NCI-H2196 (cell line): ENCODE measurements around the gene INSIG1.

Experiments used
- DNase-seq: peaks from one replicate; lab custom pipeline; 2025; ENCODE audit not compliant: unreplicated experiment; lab: John Stamatoyannopoulos, UW

Gene INSIG1

DNA sequence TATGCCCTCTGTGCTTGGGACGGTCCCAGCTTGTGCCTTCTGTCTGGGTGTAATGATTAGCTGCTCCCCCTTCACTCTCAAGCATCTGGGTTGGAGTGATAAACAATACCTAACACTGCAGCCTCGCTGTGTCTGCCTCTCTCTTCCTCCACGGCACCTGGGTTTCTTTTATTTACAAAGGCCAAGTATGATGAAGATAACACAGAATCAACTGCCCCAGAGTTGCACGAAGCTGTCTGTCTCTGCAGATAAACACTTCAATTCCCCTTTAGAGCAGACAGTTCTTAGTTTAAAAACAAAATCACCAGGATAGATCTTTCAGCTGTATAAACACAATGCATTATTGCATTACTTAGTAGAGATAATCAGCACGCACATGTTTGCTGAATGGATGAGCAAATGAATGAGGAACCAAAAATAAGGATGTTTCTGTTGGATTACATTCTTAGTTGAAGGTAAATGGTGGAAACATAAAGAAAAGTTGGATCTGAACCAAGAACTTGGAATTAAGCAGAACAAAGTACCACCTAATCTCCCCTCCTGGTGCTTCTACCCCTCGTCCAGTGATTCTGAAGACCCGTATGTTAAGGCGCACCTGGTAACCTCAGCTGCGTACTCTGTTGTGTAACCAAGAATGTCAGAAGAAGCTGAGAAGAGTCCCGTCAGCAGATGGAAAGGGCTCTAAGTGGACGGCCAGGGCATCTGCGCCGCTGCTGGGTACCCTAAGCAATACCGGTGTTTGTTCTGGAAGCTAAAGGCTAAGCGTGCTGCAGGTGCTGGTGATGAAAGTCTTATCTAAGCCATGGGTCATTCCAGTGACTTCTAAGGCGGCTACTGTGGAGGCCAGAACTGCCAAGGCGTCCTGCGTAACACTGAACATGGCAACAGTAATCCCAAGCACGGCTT, 26.6 kb downstream of the INSIG1 start:
- no peak for DNase-seq

DNA sequence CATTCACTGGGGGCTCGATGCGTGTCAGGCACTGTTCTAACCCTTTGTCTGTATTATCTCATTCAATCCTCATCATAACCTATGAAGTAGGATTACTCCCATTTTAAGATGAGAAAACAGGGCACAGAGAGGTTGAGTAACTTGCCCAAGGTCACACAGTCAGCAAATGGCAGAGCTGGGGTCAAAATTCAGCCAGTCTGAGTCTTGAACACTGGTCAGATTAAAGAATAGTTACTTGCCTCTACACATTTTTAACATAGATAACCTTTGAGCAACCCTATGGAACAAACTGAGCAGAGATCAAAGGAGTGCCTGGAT, 27.2 kb downstream of the INSIG1 start:
- DNase-seq: no peak

DNA sequence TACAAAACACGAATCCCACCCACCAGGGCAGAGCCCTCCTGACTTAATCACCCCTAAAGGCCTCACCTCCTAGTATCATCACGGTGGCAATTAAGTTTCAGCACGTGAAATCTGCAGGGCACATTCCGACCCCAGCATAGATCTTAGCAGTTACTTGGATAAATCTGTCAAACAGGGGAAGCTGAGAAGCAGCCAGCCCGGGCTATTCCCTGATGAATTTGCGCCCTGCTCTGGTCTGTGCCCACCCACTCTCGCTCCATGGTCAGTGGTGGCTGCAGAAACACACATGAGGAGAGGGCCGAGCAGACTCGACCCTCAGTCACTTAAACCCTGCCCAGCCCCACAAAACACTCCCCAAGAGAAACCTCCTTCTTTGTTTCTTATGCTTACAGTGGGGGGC, 28.7 kb downstream of the INSIG1 start:
- DNase-seq: no peak

DNA sequence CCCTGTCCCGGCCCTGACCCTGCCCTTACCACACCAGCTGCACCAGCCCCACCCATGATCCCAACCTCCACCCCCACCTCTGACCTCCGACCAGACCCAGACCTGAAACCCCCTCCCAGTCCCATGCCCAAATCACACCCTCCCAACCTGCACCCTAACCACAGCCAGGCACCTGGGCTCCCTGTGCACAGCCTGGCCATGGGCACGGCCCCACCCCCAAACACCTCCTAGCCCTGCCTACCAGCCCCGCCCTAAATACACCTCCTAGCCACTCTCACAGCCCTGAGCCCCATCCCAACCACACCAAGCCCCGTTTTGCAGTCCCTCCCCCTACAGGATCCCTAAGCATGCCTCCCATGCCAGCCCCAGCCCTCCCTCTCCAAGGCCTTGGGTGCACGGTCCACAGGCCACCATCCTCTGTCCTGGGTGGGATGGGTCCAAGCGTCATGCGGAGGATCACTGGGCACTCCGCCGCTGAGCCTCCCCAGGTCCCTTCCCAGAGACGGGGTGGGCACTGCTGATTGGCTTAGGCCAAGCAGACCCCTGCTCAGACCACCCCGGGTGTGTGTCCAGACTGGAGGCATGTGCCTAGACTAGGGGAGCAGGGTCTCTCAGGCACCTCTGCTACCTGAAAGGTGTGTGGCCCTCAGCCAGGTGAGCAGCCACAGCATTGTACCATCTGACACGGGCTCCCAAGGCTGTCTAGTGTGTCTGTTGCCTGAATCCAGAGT, 30.1 kb downstream of the INSIG1 start:
- DNase-seq: no peak

DNA sequence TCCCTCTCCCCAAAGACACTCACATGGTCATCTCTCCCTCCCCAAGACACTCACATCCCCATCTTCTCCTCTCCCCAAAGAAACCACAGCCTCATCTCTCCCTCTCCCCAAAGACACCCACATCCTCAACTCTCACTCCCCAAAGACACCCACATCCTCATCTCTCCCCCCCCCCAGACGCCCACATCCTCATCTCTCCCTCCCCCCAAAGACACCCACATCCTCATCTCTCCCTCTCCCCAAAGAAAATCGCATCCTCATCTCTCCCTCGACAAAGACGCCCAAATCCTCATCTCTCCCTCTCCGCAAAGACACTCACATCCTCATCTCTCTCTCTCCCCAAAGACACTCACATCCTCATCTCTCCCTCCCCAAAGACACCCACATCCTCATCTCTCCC, 31.5 kb downstream of the INSIG1 start:
- no peak for DNase-seq

DNA sequence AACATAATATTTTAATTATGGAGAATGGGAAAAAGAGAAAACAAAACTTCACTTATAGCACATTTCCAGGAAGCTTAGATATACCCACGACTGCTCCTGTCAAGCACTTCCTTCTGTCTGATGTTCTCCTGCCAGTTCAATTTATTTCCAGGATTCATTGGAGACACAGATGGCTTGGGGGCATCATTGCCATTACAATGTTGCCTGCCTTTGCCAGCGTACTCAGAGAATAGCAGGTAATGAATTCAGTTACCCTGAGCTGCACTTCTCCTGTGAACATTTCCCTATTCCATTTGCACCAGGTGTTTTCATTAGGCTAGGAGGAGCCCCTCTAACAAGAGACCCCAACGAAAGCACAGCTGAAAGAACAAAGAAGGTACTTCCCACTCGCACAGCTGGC, 33.7 kb downstream of the INSIG1 start:
- DNase-seq: no peak

DNA sequence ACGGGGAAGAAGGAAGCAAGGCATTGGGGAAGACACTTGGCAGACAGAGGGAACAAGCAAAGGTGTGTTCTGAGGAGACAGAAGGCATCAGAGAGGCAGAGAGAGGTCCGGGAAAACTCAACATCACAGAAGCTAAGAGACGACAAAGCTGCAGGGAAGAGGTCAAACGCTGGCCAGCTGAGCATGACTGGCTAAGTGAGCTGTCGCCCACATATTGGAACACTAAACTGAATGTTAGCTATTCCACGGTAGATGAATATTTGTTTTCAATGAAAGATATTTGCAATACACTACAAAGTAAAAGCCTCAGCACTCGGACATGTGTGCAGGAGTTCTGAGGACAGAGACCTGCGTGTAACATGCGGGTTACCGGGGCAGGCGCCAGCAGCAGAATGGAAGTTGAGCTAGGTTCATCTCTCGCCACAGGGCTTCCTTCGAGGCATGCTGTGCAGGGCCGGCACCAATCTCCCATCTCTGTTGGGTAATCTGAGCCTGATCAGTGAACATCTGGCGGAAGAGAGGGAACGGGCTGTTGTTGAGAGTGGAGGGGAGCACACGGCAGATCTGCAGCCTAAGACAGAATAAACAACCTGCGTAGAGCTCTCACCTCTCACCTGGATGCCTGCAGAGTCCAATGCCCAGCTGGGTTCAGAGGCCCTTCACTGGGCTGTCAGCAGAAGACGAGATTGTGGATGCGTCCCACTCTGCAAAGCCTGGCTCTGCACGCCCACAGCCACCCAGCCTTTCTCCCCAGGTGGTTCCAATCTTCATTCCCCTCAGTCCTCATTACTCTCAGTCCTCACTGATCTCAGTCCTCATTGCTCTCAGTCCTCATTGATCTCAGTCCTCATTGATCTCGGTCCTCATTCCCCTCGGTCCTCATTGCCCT, 35.9 kb downstream of the INSIG1 start:
- DNase-seq: no peak

DNA sequence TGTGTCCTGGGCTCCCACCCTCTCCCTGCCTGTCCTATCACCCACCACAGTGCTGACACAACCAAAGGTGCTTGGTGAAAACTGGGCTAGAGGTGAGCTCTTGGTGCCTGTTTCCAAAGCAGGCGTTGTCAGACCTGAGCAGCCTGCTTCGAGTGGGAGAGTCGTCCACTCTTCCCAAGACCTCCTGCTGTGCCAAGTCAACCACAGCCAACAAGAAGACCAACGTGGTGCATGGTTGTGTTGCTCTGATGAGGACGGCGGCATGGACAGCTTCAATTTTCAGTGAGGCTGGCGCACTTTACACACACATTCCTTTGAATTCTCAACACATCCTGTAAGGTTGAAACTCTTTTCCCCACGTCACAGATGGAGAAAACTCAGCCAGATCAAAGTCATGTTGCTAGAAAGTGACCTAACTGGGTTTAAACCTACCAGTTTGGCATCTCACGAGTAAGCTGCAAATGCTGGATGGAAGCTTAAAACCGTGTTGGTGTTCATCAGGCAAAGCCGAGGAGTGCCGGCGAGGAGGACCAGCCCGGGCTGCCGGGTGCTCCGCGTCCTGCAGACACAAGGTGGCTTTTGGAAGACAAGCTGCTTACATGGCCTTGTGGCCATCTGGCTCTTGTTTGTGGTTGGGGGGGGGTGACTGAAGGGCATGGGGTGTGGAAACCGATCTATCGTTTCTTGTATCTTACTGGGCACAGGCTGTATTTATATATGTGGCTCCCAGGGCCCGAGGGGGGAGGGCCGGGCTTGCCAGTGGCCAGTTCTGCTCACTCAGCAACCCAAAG, 39.3 kb downstream of the INSIG1 start:
- no peak for DNase-seq

DNA sequence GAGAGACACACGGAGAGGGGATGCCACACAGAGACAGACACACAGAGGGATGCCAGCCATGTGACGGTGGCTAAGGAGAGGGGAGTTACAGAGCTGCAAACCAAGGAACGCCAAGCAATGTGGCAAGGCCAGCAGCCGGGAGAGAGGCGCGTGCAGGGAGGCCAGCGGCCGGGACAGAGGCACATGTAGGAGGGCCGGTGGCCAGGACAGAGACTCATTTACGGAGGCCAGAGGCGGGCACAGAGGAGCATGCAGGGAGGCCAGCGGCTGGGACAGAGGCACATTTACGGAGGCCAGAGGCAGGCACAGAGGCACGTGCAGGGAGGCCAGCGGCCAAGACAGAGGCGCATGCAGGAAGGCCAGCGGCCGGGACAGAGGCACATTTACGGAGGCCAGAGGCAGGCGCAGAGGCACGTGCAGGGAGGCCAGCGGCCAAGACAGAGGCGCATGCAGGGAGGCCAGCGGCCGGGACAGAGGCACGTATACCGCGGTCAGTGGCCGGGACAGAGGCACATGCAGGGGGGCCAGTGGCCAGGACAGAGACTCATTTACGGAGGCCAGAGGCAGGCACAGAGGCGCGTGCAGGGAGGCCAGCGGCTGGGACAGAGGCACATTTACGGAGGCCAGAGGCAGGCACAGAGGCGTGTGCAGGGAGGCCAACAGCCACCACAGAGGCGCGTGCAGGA, 40.4 kb downstream of the INSIG1 start:
- no peak for DNase-seq

DNA sequence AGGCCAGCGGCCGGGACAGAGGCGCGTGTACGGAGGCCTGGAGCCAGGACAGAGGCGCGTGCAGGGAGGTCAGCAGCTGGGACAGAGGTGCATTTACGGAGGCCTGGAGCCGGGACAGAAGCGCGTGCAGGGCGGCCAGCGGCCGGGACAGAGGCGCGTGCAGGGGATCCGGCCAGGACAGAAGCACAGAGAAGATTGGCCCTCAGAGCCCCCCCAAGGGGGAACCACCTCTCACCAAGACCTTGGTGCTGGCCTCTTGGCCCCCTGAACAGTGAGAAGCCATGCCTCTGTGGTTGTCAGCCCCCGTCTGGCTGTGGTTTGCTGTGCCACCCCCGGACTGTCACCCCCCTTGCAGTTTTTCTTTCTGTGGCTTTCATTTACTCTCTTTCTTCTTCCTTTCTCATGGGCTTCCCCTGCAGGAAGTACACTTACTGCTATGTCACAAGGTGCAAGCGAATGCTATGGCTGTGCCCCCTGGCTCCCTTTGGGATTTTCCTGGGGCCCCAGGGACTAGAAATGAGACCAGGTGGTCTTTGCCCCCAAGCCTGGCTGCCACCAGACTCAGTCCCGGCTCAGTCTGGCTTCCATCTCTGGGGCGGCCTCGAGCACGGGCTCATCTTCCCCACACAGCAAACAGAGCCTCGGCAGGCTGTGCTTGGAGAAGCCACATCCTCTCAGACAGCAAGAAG, 41.1 kb downstream of the INSIG1 start:
- DNase-seq: no peak

DNA sequence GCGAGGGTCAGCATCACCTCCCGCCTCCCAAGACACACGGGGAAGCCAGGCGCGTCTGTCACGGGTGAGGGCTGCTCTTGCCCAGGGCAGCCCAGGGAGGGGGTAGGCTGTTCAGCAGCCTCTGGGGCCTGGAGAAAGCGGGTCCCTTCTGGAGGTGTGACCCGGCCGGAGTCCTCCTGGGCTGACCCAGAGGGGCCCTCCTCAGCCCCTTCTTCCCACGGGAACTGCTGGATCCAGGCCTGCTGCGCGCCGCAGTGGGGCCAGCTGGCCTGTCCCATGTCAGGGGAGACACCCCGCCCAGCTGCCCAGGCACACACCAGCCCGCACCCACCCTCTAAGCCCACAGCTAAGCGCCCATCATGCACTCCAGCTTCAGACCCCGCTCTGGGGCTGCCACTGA, 41.8 kb downstream of the INSIG1 start:
- no peak for DNase-seq

DNA sequence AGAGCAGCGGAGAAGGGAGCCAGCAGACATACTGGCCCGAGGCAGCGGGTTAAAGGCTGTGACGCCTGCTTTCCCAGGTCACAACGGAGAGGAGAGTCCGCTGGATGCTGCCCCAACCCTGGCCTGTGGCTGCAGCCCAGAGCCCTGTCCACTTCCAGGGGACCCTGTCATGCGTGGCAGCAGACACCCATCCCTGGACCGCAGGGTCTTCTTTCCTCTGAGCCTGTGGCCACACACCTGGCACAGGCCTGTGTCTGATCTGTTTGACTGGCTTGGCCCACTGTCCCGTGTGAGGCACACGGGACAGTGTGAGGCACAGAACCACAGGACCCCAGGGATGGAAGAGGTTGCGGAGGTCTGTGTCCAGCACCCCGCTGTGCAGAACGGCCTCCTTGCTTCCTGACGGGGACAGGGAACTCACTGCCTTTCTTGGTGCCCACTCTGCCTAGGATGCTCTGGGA, 42.4 kb downstream of the INSIG1 start:
- DNase-seq: no peak

DNA sequence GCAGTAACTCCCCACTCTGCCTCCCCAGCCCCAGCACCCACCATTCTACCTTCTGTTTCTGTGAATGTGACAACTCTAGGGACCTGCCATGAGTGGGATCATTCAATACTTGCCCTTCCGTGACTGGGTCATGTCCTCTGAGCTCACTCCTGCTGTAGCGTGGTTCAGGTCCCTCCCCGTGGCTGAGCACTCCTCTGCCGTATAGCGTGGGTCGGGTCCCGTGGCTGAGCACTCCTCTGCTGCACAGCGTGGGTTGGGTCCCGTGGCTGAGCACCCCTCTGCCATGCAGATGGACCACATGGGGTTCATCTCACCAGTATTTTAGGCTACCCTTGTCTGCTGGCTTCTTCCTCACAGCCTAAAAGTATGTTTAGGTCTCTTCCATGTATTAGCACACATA, 43.0 kb downstream of the INSIG1 start:
- DNase-seq: no peak

DNA sequence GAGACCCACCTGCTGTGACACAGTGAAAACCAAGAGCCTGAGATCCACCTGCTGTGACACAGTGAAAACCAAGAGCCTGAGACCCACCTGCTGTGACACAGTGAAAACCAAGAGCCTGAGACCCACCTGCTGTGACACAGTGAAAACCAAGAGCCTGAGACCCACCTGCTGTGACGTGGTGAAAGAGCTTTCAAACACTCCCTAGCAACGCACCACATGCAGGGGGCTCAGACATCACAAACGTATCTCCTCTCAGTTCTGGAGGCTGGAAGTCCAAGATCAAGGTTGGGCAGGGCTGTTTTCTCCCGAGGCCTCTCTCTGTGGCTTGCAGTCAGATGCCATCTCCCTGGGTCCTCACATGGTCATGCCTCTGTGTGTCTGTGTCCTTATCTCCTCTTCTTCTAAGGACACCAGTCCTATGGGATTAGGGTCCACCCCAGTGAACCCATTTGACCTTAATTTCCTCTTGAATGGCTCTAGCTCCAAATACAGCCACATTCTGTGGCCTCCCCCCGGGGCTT, 43.8 kb downstream of the INSIG1 start:
- DNase-seq: no peak

DNA sequence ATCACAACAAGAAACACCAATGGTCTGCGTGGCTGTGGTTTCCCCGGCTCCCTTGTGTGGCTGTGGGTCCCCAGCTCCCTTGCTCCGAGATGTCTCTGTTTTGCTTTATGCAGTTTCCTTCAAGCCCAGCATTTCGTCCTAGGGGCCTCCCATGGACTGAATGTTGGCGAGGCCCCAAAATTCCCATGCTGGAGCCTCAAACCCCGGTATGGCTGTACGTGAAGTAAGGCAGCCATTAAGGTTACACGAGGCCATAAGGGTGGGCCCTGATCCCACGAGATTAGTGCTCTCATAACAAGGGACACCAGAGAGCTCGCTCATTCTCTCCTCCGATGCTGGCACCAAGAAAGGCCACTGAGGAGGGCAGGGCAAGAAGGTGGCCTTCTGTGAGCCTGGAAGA, 44.6 kb downstream of the INSIG1 start:
- no peak for DNase-seq

DNA sequence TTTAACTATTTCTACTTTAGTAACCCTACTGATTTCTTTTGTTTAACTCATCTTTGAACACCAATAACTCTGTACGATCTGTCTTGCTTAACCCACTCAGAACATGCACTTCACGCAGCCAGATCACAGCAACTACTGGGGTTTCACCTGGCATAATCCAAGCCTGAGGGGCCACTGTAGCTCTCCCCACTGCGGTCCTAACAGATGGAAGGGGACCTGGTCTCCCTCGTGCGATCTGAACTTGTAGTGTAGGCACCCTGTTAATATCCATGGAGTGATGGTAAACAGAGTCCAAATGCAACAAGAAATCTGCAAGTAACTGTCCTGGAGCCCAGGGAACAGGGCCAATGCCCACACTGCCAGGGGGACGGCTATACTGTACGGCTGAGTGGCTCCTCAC, 45.5 kb downstream of the INSIG1 start:
- no peak for DNase-seq

DNA sequence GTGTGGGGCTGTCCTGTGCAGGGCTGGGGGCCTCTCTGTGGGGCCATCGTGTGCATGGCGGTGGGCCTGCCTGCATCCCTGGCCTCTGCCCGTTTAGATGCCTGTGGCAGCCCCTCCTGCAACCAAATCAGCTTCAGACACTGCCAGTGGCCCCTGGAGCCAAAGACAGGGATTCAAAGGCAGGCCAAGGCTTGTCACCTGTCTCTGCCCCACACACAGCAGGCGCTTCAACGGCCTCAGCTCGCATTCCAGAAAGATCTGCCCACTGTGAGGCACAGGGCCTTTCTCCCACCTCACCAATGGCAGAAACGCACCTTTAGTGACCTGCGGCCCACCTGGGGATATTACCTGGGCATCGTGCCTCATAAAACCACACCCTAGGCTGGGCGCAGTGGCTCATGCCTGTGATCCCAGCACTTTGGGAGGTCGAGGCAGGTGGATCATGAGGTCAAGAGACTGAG, 46.0 kb downstream of the INSIG1 start:
- no peak for DNase-seq

DNA sequence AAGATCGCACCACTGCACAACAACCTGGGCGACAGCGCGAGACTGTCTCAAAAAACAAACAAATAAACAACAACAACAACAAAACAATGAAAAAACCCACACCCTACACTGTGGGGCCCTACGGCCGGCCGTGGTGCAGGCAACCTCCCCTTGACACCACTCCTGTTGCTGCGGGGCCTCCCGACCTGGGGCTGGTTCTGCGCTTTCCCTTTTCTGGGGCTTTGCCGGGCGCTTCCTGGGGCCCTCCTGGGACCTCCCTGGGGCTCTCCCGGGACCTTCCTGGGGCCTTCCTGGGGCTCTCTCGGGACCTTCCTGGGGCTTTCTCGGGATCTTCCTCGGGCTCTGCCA, 46.6 kb downstream of the INSIG1 start:
- DNase-seq: no peak
